ENCODE data around the gene CCDC187.
"Not testable (repeated sequence)": the region's sequence is repeated elsewhere in the genome, so short reads cannot be mapped to it uniquely, and the experiment has no call there.

The CCDC187 gene

GRCh38 chr9:136328622-136329041 lies 24.7 kb upstream of the CCDC187 start:
- no peak for DNase-seq (ENCODE audit: low read depth, low spot score)
- H3K27ac ChIP-seq: peak overlapping the region; percentile 56

- H3K27ac ChIP-seq: peak overlapping the region; percentile 56
- no peak for DNase-seq (ENCODE audit: low read depth, low spot score)
Measured at GRCh38 chr9:136328011-136328621, 24.2 kb upstream of the CCDC187 start.

GRCh38 chr9:136327304-136327974 lies 23.5 kb upstream of the CCDC187 start, which contains the start of gene GPSM1:
Gene GPSM1 (plus strand): TSS chr9:136327539. CDS start chr9:136327696, 157 bp downstream.
- peak within 1 kb of the TSS; percentile 56 for H3K27ac ChIP-seq
- DNase-seq (ENCODE audit: low read depth, low spot score): no peak

GRCh38 chr9:136326761-136327303 lies 22.9 kb upstream of the CCDC187 start:
- no peak for DNase-seq (ENCODE audit: low read depth, low spot score)
- H3K27ac ChIP-seq: no peak overlapping the region

- H3K27ac ChIP-seq: no peak overlapping the region
- DNase-seq (ENCODE audit: low read depth, low spot score): no peak
Measured at GRCh38 chr9:136326061-136326760, 22.3 kb upstream of the CCDC187 start.

- DNase-seq (ENCODE audit: low read depth, low spot score): no peak
- H3K27ac ChIP-seq: no peak overlapping the region
Measured at GRCh38 chr9:136325358-136325757, 21.5 kb upstream of the CCDC187 start.

GRCh38 chr9:136324501-136325300 lies 20.8 kb upstream of the CCDC187 start:
- H3K27ac ChIP-seq: peak overlapping the region; percentile 69

GRCh38 chr9:136323371-136323789 lies 19.5 kb upstream of the CCDC187 start:
- peak; percentile 70 for DNase-seq (ENCODE audit: low read depth, low spot score)
- H3K27ac ChIP-seq: peak overlapping the region; percentile 69

More at GRCh38 chr9:136324501-136325300, 20.8 kb upstream of the CCDC187 start:
- DNase-seq (ENCODE audit: low read depth, low spot score): no peak

- peak overlapping the region; percentile 69 for H3K27ac ChIP-seq
- DNase-seq (ENCODE audit: low read depth, low spot score): no peak
Measured at GRCh38 chr9:136322756-136323330, 18.9 kb upstream of the CCDC187 start.

- DNase-seq (ENCODE audit: low read depth, low spot score): no peak
- H3K27ac ChIP-seq: no peak overlapping the region
Measured at GRCh38 chr9:136321561-136321960, 17.7 kb upstream of the CCDC187 start.

GRCh38 chr9:136320972-136321371 lies 17.1 kb upstream of the CCDC187 start:
- not testable (repeated sequence) for DNase-seq (ENCODE audit: low read depth, low spot score); H3K27ac ChIP-seq

GRCh38 chr9:136319955-136320354 lies 16.1 kb upstream of the CCDC187 start:
- H3K27ac ChIP-seq; DNase-seq (ENCODE audit: low read depth, low spot score): not testable (repeated sequence)

- not testable (repeated sequence) for H3K27ac ChIP-seq
Measured at GRCh38 chr9:136319244-136319643, 15.3 kb upstream of the CCDC187 start.

GRCh38 chr9:136318776-136319241 lies 14.9 kb upstream of the CCDC187 start:
- no peak overlapping the region for H3K27ac ChIP-seq
- DNase-seq (ENCODE audit: low read depth, low spot score): no peak

More at GRCh38 chr9:136319244-136319643, 15.3 kb upstream of the CCDC187 start:
- DNase-seq (ENCODE audit: low read depth, low spot score): not testable (repeated sequence)

- DNase-seq (ENCODE audit: low read depth, low spot score): no peak
- no peak overlapping the region for H3K27ac ChIP-seq
Measured at GRCh38 chr9:136318111-136318775, 14.3 kb upstream of the CCDC187 start.

- no peak for DNase-seq (ENCODE audit: low read depth, low spot score)
- no peak overlapping the region for H3K27ac ChIP-seq
Measured at GRCh38 chr9:136317695-136318094, 13.8 kb upstream of the CCDC187 start.

- no peak for DNase-seq (ENCODE audit: low read depth, low spot score)
- no peak overlapping the region for H3K27ac ChIP-seq
Measured at GRCh38 chr9:136316896-136317676, 13.2 kb upstream of the CCDC187 start.

- DNase-seq (ENCODE audit: low read depth, low spot score): no peak
- no peak overlapping the region for H3K27ac ChIP-seq
Measured at GRCh38 chr9:136316271-136316751, 12.4 kb upstream of the CCDC187 start.

Measured in epithelial cell of prostate (primary cell).